Transverse colon (tissue), 4 donors: Measurements from ENCODE around the gene MACF1.
A peak's percentile ranks its signal among the peaks of the same experiment; 100 is the strongest.

Source experiments
- CTCF ChIP-seq, 5 experiments: fragments of 200-600 bp in 3 of 5; fragments of 450-650 bp in 2 of 5; sonication (generic) in 3 of 5; IDR thresholded peaks; 1 replicate in 2 of 5; 2 replicates in 3 of 5; pipeline ENCODE4 v1.5.1; 2016 to 2017; ENCODE audit warnings: antibody characterized with exemption in 5 of 5, inconsistent platforms in 3 of 5, mild to moderate bottlenecking in 2 of 5, moderate library complexity in 1 of 5
- EP300 ChIP-seq: sonication (generic); formaldehyde crosslinking; IDR thresholded peaks from one replicate; pipeline ENCODE4 v1.6.1; 2017; ENCODE audit warnings: antibody characterized with exemption, low read depth
- POLR2A ChIP-seq: fragments of 450-650 bp; IDR thresholded peaks from one replicate; pipeline ENCODE4 v1.6.1; 2016; ENCODE audit warnings: antibody characterized with exemption, mild to moderate bottlenecking, moderate library complexity
- POLR2AphosphoS5 ChIP-seq, 3 donors: sonication (generic); formaldehyde crosslinking; IDR thresholded peaks; one replicate each; pipeline ENCODE4 v1.6.1; 2016; ENCODE audit warnings: antibody characterized with exemption in 3 of 3

- TF ChIP-seq POLR2A = no peak
- TF ChIP-seq EP300 = no peak
- no peak for TF ChIP-seq CTCF (IDR thresholded peaks at IDR 0.05)
- TF ChIP-seq POLR2AphosphoS5 (IDR thresholded peaks at IDR 0.05) = peak in 1 of 3 donors; percentile 45
These were observed 165.1 kb downstream of the MACF1 start for GRCh38 chr1:39369565-39369964.
